SK-N-SH (cell line): ENCODE results near the gene PEPD.

Experiments
- CTCF ChIP-seq: fragments of 200-600 bp; sonication (generic); IDR thresholded peaks from 2 replicates; pipeline ENCODE4 v1.6.1; 2017; ENCODE audit warnings: antibody characterized with exemption, mild to moderate bottlenecking, moderate library complexity
- ZBTB33 ChIP-seq: IDR thresholded peaks from 2 replicates; pipeline ENCODE4 v1.4.0; 2012; ENCODE audit warnings: low read depth, borderline replicate concordance

GRCh38 chr19:33508431-33508830 lies 13.2 kb downstream of the PEPD start:
- TF ChIP-seq ZBTB33, result no peak
- TF ChIP-seq CTCF, result no peak
